CD4-positive, alpha-beta T cell treated with Interleukin-15 for 4 hours (primary cell): Measurements from ENCODE around the gene HMGCL.
"Not testable (repeated sequence)": the region's sequence is repeated elsewhere in the genome, so short reads cannot be mapped to it uniquely, and the experiment has no call there.

ENCODE experiments used
- DNase-seq: peaks from one replicate; pipeline ENCODE4 v3.0.0-alpha.2; 2020; ENCODE audit warnings: low spot score

The HMGCL gene

GRCh38 chr1:23798662-23799142 lies 26.5 kb downstream of the HMGCL start:
- no peak for DNase-seq

DNA sequence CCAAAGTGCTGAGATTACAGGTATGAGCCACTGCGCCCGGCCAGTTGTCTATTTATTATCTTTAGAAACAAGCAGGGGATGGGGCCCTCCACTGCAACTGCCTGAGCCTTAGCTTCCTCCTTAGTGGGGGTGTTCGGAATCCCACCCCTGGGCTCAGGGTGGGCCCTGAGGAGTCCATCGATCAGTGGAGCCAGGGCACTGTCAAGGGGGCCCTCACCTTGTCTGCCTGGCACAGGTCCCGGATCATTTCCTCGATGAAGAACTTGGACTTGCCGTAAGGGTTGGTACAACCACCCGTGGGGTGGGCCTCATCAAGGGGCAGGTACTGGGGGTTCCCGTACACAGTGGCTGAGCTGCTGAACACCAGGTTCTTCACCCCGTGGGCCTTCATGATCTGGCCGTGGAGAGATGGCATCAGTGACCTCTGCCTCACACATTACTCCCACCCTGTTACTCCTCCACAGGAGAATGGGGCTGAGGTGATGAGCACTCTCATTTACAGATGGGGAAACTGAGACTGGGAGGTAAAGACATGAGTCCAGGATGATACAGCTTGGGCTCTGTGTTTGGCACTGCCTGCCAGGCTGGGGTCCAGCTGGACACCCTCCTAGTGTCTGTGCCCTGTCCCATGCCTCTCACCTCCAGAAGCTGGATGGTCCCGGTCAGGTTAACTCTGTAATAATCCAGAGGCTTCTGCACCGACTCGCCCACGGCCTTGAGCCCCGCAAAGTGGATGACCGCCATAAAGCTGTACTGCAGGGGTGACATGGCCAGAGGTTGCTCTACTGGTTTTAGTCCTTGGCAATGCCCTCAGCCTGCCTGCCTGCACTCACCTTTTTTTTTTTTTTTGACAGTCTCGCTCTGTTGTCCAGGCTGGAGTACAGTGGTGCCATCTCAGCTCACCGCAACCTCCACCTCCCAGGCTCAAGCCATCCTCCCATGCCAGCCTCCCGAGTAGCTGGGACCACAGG lies 27.5 kb downstream of the HMGCL start:
- DNase-seq = no peak

DNA sequence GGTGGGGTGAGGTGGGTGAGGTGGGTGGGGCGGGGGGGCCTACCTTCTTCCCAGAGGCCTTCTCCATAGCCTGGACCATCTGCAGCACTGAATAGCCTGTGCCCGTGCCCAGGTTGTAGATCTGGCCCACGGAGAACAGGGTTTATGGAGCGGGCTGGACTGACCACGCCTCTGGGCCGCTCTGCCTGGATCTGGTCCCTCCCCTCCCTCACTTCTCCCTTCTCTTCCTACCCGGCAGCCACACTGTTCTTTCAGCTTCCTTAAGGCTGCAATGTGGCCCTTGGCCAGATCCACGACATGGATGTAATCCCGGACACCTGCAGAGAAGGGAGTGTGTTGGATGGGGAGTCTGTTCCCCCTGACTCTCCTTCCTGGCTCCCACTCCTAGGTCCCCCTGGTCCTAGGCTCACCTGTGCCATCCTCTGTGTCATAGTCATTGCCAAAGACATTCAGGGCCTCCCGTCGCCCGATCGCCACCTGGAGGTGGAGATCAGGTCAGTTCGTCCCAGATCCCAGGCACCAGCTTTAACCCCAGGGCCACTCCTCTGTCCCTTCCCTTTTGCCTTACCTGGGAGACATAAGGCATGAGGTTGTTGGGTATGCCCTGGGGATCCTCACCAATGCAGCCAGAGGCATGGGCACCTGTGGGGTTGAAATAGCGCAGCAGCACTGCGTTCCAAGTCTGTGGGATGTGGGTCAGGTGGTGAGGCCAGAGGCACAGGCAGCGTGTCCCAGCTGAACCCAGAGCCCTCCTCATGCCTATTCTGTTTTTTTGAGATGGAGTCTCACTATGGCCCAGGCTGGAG lies 28.6 kb downstream of the HMGCL start:
- DNase-seq = no peak

GRCh38 chr1:23795676-23796465 lies 29.4 kb downstream of the HMGCL start:
- DNase-seq = no peak

DNA sequence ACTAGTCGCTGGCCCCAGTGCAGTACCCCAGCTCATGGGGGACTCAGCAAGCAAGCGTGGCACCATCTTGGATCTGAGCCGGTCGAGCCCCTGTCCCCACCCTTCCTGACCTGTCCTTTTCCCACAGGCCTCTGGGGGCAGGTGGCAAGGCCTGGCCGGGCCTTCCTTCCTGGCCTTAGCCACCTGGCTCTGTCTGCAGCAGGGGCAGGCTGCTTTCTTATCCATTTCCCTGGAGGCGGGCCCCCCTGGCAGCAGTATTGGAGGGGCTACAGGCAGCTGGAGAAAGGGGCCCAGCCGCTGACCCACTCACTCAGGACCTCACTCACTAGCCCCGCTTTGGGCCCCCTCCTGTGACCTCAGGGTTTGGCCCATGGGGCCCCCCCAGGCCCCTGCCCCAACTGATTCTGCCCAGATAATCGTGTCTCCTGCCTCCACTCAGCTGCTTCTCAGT lies 30.5 kb downstream of the HMGCL start:
- DNase-seq = not testable (repeated sequence)

- no peak for DNase-seq
These were observed 31.1 kb downstream of the HMGCL start for GRCh38 chr1:23793861-23794731.

DNA sequence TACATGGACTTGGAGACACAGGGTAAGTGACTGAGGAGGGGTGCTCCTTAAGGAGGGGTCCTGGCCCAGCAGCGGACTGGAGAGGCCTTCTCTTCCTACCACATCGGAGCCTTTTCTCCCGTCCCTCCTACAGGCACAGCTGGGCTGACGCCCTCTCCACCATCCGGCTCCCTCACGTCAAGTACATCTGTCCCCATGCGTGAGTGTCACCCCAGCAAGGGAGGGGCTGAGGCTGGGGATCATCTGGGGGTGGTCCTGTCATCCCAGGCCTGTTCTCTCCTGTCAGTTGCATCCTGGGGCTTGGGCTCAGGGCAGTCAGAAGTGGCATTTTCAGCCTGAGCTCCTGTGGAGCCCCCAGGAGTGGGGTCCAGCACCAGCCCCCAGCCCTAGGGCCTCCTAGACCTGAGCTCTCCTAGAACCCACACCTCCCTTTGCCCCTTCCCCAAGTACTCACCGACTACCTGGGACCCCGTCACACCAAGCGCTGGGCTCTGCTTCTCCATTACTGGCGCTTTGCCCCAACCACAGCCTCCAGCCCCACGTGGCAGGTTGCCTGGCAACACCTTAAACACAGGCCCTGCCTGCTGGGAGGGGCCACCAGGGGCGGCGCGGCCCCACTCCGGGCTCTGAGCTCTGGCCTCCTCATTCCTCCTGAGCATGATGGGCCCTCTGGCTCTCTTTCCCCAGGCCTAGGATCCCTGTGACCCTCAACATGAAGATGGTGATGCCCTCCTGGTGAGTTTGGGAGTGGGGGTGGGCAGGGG lies 32.0 kb downstream of the HMGCL start:
- DNase-seq = peak; percentile 58

- no peak for DNase-seq
These were observed 32.9 kb downstream of the HMGCL start for GRCh38 chr1:23792151-23792945.

GRCh38 chr1:23791516-23792047 lies 33.6 kb downstream of the HMGCL start:
- DNase-seq = no peak

DNA sequence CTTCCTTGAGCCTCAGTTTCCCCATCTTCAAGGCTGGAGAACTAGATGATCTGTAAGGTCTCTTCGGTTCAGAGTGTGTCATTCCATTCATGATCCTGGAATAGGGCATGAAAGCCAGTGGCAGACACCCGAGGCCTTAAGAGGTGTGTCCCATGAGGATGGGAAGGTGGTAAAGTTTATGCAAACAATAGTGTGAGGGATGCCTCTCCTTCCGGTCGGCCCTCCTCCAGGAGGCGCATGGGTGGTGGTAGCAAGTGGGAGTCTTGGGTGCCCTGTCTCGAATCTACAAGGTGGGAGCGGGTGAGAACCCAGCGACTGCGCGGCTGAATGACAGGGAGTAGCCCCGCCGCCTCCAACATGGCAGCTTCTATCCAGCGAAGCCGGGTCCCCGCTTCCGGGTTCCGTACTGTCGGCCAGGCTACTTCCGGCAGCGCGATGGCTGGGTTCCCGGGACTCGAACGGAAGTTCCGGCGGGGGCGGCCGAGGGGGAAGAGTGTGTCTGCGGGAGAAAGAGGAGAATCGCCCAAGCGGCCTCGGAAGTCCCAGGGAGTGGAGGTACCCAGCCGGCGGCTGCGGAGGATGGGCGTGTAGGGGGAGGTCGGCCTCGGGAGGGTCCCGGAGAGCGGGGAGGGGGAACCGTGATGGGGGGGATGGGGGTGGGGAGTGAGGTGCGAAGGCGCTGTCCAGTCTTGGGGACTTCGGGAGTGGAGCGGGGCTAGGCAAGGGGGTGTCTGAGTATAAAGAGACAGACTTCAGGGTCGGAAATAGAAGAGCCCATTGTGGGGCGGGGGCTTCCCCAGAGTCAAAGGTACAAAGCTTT lies 34.3 kb downstream of the HMGCL start, which contains the start of gene LYPLA2:
TSS of gene LYPLA2 (plus strand) at position 450 of the 820 bp plus-strand sequence. CDS start 1,538 bp downstream, outside the sequence.
- peak; percentile 82 for DNase-seq

- DNase-seq = no peak
These were observed 36.5 kb downstream of the HMGCL start for GRCh38 chr1:23788695-23789094.

- no peak for DNase-seq
These were observed 37.5 kb downstream of the HMGCL start for GRCh38 chr1:23787701-23788100.

DNA sequence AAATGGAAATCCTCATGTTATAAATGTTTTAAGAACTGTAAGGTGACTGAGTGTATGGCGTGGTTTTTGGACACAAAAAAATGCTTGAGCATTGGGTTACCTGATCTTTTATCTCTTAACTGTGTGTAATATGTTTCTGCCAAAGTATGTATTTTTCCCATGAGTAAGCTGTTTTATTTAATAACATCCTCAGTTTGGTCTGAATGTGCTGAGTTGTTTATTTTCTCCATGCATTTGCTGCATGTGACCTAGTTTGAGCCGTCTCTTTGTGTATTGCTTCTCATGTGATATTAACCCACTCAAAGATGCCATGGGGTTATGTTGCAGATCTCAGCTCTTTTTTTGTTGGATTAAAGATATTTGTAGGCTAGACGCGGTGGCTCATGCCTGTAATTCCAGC lies 40.4 kb downstream of the HMGCL start:
- DNase-seq = no peak

- DNase-seq = not testable (repeated sequence)
These were observed 42.1 kb downstream of the HMGCL start for GRCh38 chr1:23783141-23783540.

- DNase-seq = no peak
These were observed 45.3 kb downstream of the HMGCL start for GRCh38 chr1:23779826-23780371.

DNA sequence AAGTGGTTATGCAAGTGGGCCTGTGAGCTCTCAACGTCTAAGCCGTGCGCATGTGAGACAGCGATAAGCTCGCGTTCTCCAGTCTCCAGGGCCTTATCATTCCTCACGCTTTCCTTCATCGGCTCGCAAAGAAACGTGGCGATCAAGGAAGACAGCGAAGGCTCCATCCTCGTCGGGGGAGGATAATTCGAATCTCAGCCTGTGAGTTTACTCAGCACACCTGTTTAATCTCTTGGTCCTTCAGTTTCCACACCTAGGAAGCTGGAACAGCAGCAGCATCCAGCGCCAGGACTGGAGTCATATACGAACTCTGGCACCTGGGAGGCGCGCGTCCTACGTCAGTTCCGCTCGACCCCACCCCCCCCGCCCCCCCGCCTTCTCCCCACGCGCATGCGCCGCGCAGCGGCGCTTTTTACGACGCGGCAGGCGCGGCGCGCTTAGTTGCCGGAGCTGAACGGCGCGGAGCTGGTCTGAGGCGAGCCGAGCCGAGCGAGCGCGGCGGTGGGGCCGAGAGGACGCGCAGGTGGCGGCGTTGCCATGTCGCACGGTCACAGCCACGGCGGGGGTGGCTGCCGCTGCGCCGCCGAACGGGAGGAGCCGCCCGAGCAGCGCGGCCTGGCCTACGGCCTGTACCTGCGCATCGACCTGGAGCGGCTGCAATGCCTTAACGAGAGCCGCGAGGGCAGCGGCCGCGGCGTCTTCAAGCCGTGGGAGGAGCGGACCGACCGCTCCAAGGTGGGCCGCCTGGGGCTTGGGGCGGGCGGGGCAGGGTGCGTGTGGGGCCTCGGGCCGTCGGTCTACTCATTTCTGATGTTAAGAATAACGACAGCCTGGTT lies 47.0 kb downstream of the HMGCL start, which contains the start of gene PITHD1:
TSS of gene PITHD1 (plus strand) at position 440 of the 836 bp plus-strand sequence. CDS start at position 538, 98 bp downstream.
- peak; percentile 76 for DNase-seq
